GF-D8 (cell line): Measurements from ENCODE around the gene FAM180A.
"Not testable (repeated sequence)": the region's sequence is repeated elsewhere in the genome, so short reads cannot be mapped to it uniquely, and the experiment has no call there.

Experiments
- DNase-seq: peaks from one replicate; lab custom pipeline; 2025; lab: John Stamatoyannopoulos, UW

FAM180A gene

GRCh38 chr7:135741905-135742304 lies 6.7 kb downstream of the FAM180A start:
- DNase-seq = no peak

- no peak for DNase-seq
Observed at GRCh38 chr7:135740889-135741288, 7.7 kb downstream of the FAM180A start.

GRCh38 chr7:135737306-135737647 lies 11.3 kb downstream of the FAM180A start:
- DNase-seq = not testable (repeated sequence)

- no peak for DNase-seq
Observed at GRCh38 chr7:135736586-135737305, 11.9 kb downstream of the FAM180A start.

DNA sequence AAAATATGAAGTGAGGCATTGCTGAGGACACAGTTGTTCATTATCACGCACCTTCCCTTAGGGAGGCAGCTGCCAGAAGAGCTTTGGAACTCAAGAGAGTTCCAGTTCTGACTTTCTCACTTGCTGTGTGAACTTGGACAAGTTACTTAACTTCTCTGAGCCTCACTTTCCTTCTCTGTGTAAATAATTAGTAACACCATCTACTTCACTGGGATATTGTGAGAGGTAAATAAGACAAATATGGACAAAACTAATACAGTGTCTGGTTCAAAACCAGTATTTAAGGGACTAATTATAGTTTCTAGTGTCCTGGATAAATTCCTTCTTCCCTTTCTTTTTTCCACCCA lies 14.3 kb downstream of the FAM180A start:
- no peak for DNase-seq

DNA sequence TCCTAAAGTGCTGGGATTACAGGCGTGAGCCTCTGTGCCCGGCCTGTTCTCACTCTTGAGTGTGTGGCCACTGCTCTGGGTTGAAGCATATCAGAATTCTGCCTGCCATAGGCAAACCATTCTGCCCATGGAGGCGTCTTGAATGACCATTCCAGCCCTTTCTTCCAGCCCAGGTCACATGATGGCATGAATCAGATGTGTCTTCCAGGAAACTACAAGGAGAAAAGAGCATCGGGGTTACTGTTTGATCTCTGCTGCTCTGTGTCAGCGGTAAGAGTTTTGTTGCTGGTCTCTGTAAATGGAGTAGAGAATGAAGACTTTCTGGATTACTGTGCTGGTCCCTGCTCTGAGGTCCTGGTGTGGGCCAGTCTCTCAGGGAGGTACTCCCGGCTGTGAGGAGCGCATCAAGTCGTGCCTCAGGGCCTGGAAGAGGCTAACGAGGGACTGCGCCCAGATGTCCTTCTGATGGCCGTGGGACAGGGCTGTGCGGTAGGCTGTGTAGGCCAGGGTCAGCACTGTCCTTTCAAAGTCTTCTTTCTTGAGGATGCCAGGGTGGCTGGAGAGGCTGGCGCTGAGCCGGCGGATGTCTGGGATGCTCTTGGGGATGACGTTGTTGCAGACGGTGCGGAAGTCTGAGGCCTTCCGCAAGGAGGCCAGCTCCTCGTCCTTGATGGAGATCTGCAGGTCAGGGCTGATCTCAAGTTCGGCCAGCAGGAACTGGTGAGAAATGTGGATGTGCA lies 14.8 kb downstream of the FAM180A start:
- DNase-seq = no peak

GRCh38 chr7:135731131-135731530 lies 17.5 kb downstream of the FAM180A start:
- no peak for DNase-seq

DNA sequence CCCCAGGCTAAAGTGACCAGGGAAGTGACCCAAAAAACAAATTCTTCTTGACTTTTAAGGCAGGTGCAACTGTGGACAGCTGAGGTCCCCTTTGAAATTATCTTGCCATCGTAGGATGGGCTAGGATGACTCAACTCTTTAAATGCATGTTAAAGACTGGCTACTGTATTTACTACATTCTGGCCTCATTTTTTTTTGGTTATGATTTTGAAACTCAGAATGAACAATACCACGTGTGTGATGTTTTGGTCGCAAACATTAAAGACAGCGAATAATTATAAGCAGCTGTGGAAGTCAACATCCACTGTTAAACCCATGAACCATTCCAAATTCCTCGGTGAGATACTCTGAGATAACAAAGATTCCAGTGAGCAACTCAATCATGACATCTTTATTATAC lies 19.4 kb downstream of the FAM180A start:
- no peak for DNase-seq

GRCh38 chr7:135728136-135728669 lies 20.4 kb downstream of the FAM180A start, which contains the start of gene SLC13A4:
TSS of gene SLC13A4 (minus strand) at chr7:135728186. CDS start at chr7:135727496, 690 bp downstream.
- no peak for DNase-seq

DNA sequence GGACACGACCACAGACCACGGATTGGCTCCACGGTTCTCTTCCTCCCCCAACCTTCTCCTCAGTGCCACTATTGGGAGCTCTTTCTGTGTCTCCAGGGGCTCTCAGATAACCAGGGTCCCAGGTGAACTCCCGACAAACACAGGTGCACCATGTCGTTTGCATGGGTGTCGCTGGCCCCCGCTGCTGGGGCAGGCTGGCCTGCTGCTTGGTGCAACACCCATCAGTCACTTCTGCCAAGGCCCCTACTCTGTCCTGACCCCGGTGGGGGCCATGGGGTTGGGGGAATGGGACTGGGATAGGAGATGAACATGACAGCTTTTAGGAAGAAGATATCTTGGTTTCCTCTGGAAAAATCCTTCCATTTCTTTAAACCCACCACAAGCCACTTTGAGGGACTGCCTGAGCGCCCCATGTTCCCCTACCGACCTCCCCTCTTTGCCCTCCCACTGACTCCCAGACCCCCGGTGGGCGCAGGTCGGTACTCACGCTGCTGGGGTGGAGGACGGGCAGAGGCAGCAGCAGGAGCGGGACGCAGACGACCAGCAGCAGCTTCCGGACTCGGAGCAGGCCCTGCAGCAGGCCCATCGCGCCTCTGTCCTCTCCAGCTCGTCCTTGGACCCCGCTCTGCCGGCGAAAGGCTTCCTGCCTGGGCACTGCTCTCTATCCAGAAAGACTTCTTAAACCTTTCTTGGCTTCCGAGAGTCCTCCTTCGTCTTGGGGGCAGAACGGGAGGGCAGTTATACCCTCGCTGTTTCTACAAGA lies 21.5 kb downstream of the FAM180A start:
- DNase-seq = no peak

- no peak for DNase-seq
Observed at GRCh38 chr7:135726276-135726788, 22.3 kb downstream of the FAM180A start.

GRCh38 chr7:135723411-135723810 lies 25.2 kb downstream of the FAM180A start:
- no peak for DNase-seq

DNA sequence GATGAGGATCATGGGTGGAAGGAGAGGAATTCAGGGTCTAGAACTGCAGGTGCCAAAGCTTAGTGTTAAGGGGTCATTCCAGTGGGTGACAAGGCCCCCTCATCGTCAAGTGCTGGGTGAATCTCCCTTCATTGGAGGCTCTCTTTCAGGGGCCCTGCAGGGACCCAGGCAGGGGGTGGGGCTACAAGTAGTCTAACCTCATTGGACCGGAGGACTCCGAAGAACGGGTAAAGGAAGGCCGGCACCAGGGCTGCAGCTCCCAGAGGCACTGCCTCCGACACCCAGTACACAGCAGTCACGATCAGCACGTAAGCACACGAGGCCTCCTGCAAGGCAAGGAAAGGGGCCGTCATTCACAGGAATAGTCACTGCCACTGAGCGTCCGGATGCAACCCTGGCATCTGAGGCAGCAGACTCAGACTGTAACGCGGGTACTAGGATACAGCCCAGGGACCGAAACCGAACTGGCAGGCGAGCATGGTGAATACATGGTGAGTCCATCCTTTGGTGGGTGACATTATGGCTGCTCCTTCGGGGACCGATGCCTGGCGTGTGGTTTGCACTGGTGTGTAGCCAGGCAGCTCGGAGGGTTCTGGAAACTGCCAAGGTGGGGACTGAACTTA lies 27.3 kb downstream of the FAM180A start:
- DNase-seq = no peak

DNA sequence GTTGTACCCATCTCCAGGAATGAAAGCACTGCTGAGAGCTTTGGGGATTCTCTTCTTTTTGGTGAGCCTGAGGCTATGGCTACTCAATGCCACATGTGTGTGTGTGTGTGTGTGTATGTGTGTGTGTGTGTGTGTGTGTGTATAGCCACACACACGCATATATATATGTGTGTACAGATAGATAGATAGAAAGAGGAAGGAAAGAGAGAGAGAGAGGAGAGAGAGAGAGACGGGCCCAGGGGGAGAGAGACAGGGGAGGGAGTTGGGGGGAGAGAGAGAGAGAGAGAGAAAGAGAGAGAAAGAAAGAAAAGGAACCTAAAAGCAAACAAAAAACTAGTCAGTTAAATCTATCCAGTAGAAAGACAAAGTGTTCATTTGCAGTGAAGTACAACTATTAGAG lies 28.9 kb downstream of the FAM180A start:
- no peak for DNase-seq

GRCh38 chr7:135718794-135719437 lies 29.7 kb downstream of the FAM180A start:
- DNase-seq = no peak

DNA sequence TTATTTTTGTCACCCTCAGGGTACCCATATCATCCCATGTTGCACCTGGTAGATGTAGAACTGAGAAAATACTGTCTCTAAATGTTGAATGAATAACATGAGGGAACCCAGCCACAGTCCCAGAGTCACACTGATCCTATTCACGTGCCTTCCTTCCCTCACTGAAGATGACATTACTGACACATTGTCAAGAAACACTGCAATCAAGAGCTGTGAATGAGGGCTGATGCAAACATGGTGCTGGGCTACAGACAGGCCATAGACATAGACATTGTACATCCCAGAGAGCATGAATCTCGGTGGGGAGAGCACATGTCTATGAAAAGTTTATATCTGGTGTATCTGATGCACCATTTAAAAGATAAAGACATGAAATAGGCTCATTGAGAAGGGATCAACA lies 30.4 kb downstream of the FAM180A start:
- DNase-seq = no peak

DNA sequence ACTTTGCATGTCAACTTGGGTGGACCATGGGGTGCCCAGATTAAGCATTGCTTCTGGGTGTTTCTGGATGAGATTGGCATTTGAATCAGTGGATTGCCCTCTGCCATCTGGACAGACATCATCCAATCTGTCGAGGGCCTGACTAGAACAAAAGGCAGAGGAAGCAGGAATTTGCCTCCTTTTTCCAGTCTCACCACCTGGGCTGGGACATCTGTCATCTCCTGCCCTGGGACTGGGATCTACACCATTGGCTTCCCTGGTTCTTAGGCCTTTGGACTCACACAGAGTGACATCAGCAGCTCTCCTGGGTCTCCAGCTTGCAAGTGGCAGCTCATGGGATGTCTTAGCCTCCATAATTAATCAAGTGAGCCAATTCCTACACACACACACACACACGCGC lies 30.9 kb downstream of the FAM180A start:
- DNase-seq = no peak

DNA sequence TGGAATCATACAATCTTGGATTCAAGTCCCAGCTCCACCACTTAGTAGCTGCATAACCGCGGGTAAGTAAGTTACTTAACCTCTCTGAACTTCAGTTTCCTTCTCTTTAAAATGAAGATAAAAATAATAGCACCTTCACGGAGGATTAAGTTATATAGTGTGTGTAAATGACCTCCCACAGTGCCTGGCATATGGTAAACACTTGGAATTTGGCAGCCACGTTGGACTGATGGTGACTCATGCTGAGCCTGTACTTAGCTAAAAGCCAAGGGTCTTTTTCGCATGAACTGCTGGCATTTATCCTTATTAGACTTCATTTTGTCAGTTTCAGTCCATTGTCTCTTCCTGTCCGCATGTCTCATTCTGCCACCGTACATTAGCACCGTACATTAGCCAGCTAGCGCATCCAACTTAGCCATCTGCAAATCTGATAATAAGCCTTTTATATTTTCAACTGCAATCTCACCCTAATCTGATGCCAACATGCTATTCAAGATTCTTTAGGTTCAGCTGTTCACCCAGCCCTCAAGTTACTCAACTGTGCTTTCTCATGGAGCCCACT lies 31.9 kb downstream of the FAM180A start:
- DNase-seq = no peak

- DNase-seq = no peak
Observed at GRCh38 chr7:135715673-135716072, 32.9 kb downstream of the FAM180A start.

DNA sequence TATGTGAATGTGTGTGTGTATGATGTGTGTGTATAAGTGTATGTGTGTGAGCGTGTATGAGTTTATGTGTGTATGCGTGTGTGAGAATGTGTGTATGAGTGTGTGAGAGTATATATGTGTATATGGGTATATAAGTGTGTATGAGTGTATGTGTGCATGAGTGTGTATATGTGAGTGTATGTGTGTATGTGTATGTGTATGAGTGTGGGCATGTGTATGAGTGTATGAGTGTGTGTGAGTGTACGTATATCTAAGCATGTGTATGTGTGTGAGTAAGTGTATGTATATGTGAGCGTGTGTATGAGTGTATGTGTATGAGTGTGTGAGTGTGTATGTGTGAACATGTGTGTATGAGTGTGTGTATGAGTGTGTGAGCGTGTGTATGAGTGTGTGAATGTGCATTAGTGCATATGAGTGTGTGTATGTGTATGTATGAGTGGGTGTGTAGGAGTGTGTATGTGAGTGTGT lies 33.5 kb downstream of the FAM180A start:
- no peak for DNase-seq

GRCh38 chr7:135714534-135715009 lies 34.0 kb downstream of the FAM180A start:
- no peak for DNase-seq
